Fibroblast of the conjunctiva (primary cell): ENCODE measurements around the gene EDC4.
"Not testable (repeated sequence)": the region's sequence is repeated elsewhere in the genome, so short reads cannot be mapped to it uniquely, and the experiment has no call there.

ENCODE experiments used
- DNase-seq: peaks from one replicate; pipeline ENCODE4 v3.0.0-alpha.2; 2010; ENCODE audit warnings: low read depth

Gene EDC4

GRCh38 chr16:67872631-67873434 is at the start of gene EDC4:
Gene EDC4, plus strand, starts transcription at chr16:67873052. Its CDS starts 210 bp downstream, at chr16:67873262.
- DNase-seq = peak; percentile 38

- no peak for DNase-seq
Observed at GRCh38 chr16:67825119-67825518, 47.7 kb upstream of the EDC4 start.

GRCh38 chr16:67825906-67826305 is 46.9 kb upstream of the EDC4 start:
- no peak for DNase-seq

DNA sequence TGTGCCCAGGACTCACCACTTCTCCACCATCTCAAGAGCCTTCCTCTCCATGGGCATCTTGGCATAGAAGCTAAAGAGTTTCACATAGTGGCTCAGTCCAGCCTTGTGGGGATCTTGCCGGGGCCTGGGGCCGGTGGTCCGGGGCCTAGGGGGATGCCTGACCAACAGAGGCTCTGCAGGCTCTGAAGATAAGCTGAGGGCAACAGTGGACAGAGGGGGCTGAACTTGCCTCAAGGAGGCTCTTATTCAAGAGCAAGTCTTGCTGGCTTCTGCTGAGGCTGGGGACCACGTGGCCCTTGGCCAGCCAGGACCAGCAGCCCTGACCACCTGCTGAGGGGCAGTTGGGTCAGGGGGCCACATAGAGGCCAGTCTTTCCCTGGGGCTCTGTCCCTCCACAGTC is 44.2 kb upstream of the EDC4 start:
- no peak for DNase-seq

DNA sequence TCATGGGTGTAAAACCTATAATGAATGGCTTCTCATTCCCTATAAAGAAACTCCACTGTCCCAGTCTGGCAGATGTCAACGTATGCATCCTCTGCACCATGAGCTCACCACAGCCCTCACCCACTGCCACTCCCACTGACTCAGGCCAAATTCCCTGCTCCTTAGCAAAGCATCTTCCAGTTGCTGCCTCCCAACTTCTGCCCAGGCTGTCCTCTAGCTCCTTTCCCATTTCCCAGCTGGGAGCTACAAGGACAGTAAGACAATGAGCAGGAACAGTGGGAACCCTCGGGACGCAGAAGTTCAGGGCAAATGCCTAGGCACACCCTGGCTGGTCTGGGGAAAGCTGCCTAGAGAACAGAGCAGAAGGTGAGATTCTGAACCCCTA is 39.8 kb upstream of the EDC4 start:
- peak; percentile 28 for DNase-seq

- DNase-seq = peak; percentile 76
Observed at GRCh38 chr16:67833415-67834241, 39.2 kb upstream of the EDC4 start.

- no peak for DNase-seq
Observed at GRCh38 chr16:67834242-67834614, 38.6 kb upstream of the EDC4 start.

DNA sequence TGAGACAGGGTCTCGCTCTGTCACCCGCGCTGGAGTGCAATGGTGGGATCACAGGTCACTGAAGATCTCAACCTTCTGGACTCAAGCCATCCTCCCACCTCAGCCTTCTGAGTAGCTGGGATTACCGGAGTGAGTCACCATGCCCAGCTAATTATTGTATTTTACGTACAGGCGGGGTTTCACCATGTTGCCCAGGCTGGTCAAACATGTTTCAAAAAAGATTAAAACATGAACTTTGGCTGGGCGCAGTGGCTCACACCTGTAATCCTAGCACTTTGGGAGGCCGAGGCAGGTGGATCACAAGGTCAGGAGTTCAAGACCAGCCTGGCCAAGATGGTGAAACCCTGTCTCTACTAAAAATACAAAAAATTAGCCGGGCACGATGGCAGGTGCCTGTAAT is 35.7 kb upstream of the EDC4 start:
- not testable (repeated sequence) for DNase-seq

DNA sequence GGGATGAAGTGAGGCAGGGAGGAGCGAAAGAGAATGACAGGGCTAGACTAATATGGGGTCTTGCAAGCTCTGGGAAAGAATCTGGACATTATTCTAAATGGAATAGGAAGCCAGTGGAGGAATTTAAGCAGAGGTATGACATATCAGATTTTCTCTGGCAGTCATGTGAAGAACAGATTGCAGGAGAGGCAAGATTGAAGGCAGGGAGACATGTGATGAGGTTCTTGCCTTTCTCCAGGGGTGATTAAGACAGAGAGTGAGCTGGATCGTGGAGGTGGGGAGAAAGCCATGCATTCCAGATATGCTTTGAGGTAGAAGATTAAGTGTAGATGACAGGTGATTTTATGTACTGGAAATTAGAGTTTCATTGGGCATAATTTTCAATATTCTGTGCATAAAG is 35.0 kb upstream of the EDC4 start:
- no peak for DNase-seq

GRCh38 chr16:67841198-67841815 is 31.5 kb upstream of the EDC4 start:
- DNase-seq = no peak

DNA sequence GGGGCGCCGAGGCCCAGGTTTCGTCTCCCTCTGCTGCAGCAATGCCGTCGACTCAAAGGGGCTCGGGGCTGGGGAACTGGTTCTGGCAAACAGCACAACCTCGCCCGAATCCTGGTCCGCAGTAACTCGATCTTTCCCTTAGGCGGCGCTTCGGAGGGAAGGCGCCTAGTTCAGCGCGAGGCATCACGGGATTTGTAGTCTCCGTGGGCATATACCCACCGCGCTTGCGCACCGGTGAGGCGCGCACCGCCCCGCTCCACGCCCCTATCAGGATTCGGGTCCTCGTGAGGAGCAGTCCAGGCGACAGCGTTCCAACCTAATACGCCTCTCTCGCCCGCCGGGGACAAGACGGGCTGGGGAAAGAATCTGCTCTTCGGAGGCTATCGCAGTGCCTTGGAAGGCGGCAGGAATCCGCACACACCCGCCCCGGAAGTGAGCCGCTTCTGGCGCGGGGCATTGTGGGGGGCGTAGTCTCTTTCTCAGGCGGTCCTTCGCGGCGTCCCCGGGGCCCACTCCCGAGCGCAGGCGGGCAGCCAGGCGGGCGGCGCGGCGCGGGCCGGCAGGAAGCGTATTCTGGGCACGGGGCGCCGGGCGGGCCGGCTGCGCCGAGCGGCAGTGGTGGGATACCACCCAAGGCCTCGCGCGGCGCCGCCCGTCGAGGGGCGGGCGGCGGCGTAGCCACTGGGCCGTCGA is 30.9 kb upstream of the EDC4 start, which contains the start of gene THAP11:
THAP11 (plus strand) TSS at position 505 of the 693 bp plus-strand sequence. CDS start 235 bp downstream, outside the sequence.
- DNase-seq = peak; percentile 88

DNA sequence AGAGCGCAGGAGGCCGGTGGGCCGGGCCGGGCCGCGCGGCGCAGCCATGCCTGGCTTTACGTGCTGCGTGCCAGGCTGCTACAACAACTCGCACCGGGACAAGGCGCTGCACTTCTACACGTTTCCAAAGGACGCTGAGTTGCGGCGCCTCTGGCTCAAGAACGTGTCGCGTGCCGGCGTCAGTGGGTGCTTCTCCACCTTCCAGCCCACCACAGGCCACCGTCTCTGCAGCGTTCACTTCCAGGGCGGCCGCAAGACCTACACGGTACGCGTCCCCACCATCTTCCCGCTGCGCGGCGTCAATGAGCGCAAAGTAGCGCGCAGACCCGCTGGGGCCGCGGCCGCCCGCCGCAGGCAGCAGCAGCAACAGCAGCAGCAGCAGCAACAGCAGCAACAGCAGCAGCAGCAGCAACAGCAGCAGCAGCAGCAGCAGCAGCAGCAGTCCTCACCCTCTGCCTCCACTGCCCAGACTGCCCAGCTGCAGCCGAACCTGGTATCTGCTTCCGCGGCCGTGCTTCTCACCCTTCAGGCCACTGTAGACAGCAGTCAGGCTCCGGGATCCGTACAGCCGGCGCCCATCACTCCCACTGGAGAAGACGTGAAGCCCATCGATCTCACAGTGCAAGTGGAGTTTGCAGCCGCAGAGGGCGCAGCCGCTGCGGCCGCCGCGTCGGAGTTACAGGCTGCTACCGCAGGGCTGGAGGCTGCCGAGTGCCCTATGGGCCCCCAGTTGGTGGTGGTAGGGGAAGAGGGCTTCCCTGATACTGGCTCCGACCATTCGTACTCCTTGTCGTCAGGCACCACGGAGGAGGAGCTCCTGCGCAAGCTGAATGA is 30.1 kb upstream of the EDC4 start:
- DNase-seq = peak; percentile 17

GRCh38 chr16:67843343-67843765 is 29.5 kb upstream of the EDC4 start:
- no peak for DNase-seq

- DNase-seq = no peak
Observed at GRCh38 chr16:67844497-67844896, 28.4 kb upstream of the EDC4 start.

DNA sequence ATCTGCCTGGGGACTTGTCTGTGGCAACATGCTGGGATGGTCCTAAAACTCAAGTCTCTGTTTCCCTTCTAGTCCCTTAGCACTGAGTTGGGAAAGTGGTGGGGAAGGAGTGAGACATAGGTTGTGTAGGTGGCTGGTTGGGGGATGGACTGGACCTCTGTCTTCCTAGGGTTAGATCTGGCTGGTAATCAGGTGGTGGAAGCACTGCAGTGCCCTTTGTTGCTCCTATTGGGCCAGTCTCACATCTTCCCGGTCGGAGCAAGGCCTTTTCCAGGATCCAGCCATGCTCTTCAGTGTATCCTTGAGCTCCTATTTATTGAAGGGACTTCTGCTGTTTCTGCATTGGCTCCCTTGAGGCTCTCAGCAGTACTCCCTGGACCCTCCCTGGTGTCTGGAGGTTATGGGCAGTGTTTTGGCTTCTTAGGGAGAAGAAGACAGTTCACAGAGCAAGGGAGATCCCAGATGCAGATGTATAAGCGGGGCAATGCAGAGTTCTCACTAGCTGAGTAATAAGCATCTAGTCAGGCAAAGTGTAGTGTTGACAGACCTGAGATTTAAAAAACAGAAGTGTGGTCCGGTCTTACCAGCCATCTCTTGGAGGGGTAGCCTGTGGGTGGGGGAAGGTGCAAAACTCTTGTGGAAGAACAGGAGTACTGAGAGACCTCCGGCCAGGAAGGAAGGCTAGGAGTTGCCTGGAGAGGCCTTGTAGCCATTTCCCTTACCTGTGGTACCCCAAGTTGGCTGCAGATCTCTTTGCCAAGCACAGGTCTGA is 27.4 kb upstream of the EDC4 start:
- no peak for DNase-seq

DNA sequence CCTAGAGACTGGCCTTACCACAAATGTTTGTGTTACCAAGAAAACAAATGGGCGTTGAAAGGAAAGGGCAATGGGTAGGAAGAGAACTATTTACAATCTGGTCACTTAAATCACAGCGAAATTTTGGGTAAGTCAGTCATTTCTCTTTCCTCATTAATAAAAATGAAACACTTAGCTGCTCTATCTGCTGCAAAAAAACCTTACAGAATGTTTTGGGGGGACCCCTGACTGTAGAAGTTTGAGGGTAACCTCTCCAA is 26.9 kb upstream of the EDC4 start:
- no peak for DNase-seq

GRCh38 chr16:67846320-67847063 is 26.4 kb upstream of the EDC4 start, which contains the start of gene NUTF2:
Gene NUTF2, plus strand, starts transcription at chr16:67846933. Its CDS starts 18,198 bp downstream, at chr16:67865131.
- peak; percentile 89 for DNase-seq

DNA sequence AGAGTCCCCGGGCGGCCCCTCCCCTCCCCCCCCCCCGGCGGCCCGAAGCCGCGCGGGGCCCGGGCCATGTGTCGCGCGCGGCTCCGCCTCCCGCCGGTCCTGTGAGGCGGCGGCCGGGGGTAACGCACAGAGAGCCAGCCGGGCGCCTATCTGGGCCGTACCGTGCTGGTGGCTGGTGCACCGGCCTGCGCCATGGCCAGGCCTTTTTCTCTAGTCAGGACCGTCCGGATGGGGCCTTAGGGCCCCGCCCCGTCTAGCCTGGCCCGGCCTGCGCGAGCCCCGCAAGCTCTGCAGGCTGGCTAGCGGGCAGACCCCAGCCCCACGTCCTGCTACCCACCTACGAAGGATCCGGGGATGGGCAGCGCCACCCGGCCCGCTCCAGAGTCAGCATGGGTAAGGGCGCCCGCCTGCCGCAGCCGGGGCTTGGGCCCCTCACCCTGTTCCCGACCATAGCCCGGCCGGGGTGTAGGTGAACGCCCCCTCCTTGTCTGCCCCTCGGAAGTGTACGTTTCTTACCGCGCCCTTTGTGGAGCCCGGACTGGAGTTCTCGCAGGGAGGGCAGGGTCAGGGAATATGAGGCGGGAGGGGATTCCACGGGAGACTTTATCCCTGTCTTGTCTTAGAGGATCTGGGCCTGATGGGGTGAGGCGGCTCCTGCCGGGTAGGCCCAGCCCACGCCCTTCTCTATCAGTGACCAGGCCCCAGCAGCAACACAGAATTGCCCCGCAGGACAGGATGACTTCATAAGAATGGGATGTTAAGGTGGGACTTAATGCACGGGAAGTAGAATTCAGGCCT is 25.6 kb upstream of the EDC4 start, which contains the start of gene CENPT:
CENPT (minus strand) TSS at position 630 of the 798 bp plus-strand sequence. CDS start 13,834 bp downstream, outside the sequence.
- DNase-seq = no peak

DNA sequence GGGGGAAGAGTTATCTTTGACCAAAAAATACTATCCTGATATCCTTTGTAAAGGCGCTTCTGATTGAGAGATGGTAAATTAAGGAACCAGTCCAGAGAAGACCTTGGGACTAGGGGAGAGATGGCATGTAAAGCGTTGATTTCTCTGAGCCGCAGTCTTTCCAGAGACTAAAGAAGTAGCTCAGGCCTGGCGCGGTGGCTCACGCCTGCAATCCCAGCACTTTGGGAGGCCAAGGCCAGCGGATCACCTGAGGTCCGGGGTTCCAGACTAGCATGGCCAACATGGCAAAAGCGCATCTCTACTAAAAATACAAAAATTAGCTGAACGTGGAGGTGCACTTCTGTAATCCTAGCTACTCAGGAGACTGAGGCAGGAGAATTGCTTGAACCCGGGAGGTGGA is 24.7 kb upstream of the EDC4 start:
- no peak for DNase-seq
